ENCODE data around the gene PRKCA.

Gene PRKCA

GRCh38 chr17:66859353-66859752 lies 556.9 kb downstream of the PRKCA start:
- DNase-seq = no peak

- DNase-seq = no peak
Measured at GRCh38 chr17:66860204-66860603, 557.8 kb downstream of the PRKCA start.

All from NCI-H526 treated with DMSO at 0.1 percent for 48 hours (cell line).